ENCODE results near the gene IL18R1. TPM values are rescaled to one million over a fixed set of nuclear protein-coding genes. Genes with fewer than 3 reads are reported as not detected.

IL18R1 gene
- total and polyA plus RNA-seq, 9 of the 15 experiments (the other 6 are each of a cell fraction or from before 2014, with no cell fraction given): 0.55 to 10.0 (median 2.5) TPM

- TF ChIP-seq, protein P1, sequence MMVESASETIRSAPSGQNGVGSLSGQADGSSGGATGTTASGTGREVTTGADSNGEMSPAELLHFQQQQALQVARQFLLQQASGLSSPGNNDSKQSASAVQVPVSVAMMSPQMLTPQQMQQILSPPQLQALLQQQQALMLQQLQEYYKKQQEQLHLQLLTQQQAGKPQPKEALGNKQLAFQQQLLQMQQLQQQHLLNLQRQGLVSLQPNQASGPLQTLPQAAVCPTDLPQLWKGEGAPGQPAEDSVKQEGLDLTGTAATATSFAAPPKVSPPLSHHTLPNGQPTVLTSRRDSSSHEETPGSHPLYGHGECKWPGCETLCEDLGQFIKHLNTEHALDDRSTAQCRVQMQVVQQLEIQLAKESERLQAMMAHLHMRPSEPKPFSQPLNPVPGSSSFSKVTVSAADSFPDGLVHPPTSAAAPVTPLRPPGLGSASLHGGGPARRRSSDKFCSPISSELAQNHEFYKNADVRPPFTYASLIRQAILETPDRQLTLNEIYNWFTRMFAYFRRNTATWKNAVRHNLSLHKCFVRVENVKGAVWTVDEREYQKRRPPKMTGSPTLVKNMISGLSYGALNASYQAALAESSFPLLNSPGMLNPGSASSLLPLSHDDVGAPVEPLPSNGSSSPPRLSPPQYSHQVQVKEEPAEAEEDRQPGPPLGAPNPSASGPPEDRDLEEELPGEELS (CRISPR knock-in tag; IDR thresholded peaks at IDR 0.05; ENCODE audit: borderline replicate concordance): no peak
These were observed 21.1 kb upstream of the IL18R1 start (continued) for GRCh38 chr2:102334486-102334885.

GRCh38 chr2:102335871-102336366 lies 19.7 kb upstream of the IL18R1 start:
- ATAC-seq (peak; percentile 99), FAIRE-seq (peak; percentile 99), DNase-seq (ENCODE audit: extremely low read depth in 1 of 4, low spot score in 3 of 4) (peak; percentile 42 to 95 (median 68))
- no peaks in the 10 kb centered on the region for H3K36me3 ChIP-seq (ENCODE audit: control insufficient read depth, insufficient read depth, low read length)
- no peak overlapping the region; the same call in 2 of the 3 replicates for H3K27ac ChIP-seq (ENCODE audit: extremely low read depth, low read depth, low read length)
- peak overlapping the region; percentile 45; the same call in 1 of the 2 replicates for H3K4me2 ChIP-seq (ENCODE audit: insufficient read depth, low read length)
- ChIA-PET CTCF (ENCODE audit: low intra/inter-chr PET ratio) (no interaction called here), POLR2A (interaction anchor here (0.8 to 1.9 kb wide), 2 partner anchors 24 to 1854 kb away, joined by 3 to 4 read pairs; no protein-coding TSS in a partner anchor)
- intact Hi-C loops (cut with micrococcal nuclease) (loop anchor here (5.0 kb wide), 1 partner anchor 79 kb away; no protein-coding TSS in a partner anchor), in situ Hi-C loops (cut with MboI) (no loop called here)
- H2AFZ ChIP-seq (ENCODE audit: low read depth, low read length): no peak overlapping the region
- peaks cover 0 to 43% of the 10 kb centered on the region in 2 experiments; a peak in 4 of 5 replicates for H3K4me1 ChIP-seq (replicated peaks in 1 of 2; ENCODE audit: control insufficient read depth in 2 of 2, insufficient read depth in 2 of 2, low read length in 2 of 2)
- no peaks in the 10 kb centered on the region for H3K9me1 ChIP-seq (ENCODE audit: control insufficient read depth, insufficient read depth, low read length)
- WGBS (ENCODE audit: insufficient coverage, low coverage, missing lambda C conversion rate): 0% methylated on average over 8 of the region's 8 CpGs
- H3K9ac ChIP-seq (ENCODE audit: insufficient read depth in 1 of 2, low read depth in 2 of 2, low read length in 2 of 2): no peak overlapping the region
- H4K20me1 ChIP-seq (replicated peaks; ENCODE audit: control insufficient read depth, insufficient read depth, low read length): no peaks in the 10 kb centered on the region
- H3K9me3 ChIP-seq (replicated peaks; ENCODE audit: control insufficient read depth, insufficient read depth, low read depth, low read length): no peaks in the 10 kb centered on the region
- no peaks in the 10 kb centered on the region for H3K79me2 ChIP-seq (ENCODE audit: control insufficient read depth, insufficient read depth, low read length)
- H3K4me3 ChIP-seq: no peak overlapping the region
- no TSS peak for BruUV-seq (replicated peaks)
- H3K27me3 ChIP-seq (ENCODE audit: control insufficient read depth in 2 of 2, insufficient read depth in 2 of 2, low read length in 2 of 2): no peaks in the 10 kb centered on the region
- no peak for TF ChIP-seq MCM2 (IDR thresholded peaks at IDR 0.05; ENCODE audit: low read depth)
- 0 out of 2 replicates have a peak, but pooled peaks have one; percentile 50 for TF ChIP-seq ZNF197 (CRISPR knock-in tag; IDR thresholded peaks at IDR 0.05; ENCODE audit: low read depth)
- TF ChIP-seq, protein P2, sequence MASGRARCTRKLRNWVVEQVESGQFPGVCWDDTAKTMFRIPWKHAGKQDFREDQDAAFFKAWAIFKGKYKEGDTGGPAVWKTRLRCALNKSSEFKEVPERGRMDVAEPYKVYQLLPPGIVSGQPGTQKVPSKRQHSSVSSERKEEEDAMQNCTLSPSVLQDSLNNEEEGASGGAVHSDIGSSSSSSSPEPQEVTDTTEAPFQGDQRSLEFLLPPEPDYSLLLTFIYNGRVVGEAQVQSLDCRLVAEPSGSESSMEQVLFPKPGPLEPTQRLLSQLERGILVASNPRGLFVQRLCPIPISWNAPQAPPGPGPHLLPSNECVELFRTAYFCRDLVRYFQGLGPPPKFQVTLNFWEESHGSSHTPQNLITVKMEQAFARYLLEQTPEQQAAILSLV (tag; IDR thresholded peaks at IDR 0.05): no peak
- TF ChIP-seq, protein P3, sequence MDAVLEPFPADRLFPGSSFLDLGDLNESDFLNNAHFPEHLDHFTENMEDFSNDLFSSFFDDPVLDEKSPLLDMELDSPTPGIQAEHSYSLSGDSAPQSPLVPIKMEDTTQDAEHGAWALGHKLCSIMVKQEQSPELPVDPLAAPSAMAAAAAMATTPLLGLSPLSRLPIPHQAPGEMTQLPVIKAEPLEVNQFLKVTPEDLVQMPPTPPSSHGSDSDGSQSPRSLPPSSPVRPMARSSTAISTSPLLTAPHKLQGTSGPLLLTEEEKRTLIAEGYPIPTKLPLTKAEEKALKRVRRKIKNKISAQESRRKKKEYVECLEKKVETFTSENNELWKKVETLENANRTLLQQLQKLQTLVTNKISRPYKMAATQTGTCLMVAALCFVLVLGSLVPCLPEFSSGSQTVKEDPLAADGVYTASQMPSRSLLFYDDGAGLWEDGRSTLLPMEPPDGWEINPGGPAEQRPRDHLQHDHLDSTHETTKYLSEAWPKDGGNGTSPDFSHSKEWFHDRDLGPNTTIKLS (IDR thresholded peaks at IDR 0.05; ENCODE audit: borderline replicate concordance, low read depth): peak; percentile 46; the same call in 1 of the 2 replicates
- TF ChIP-seq, protein P4, sequence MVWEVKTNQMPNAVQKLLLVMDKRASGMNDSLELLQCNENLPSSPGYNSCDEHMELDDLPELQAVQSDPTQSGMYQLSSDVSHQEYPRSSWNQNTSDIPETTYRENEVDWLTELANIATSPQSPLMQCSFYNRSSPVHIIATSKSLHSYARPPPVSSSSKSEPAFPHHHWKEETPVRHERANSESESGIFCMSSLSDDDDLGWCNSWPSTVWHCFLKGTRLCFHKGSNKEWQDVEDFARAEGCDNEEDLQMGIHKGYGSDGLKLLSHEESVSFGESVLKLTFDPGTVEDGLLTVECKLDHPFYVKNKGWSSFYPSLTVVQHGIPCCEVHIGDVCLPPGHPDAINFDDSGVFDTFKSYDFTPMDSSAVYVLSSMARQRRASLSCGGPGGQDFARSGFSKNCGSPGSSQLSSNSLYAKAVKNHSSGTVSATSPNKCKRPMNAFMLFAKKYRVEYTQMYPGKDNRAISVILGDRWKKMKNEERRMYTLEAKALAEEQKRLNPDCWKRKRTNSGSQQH (CRISPR knock-in tag; IDR thresholded peaks at IDR 0.05): peak; percentile 62; the same call in 1 of the 2 replicates
- no peak for TF ChIP-seq STAT5B (CRISPR knock-in tag; IDR thresholded peaks at IDR 0.05)
- TF ChIP-seq ZNF274 (IDR thresholded peaks at IDR 0.05; ENCODE audit: borderline replicate concordance, low read depth, low read length): 0 out of 2 replicates have a peak, but pooled peaks have one; percentile 60
- no peak for TF ChIP-seq ZNF830 (CRISPR knock-in tag; IDR thresholded peaks at IDR 0.05)
- TF ChIP-seq TRIM28 (IDR thresholded peaks at IDR 0.05): peak; percentile 71
- peak; percentile 36 for TF ChIP-seq ZBTB8A (IDR thresholded peaks at IDR 0.05; ENCODE audit: partially characterized antibody)
- no peak for TF ChIP-seq RFX1 (IDR thresholded peaks at IDR 0.05)
- TF ChIP-seq ZNF583 (CRISPR knock-in tag; IDR thresholded peaks at IDR 0.05): no peak
- TF ChIP-seq MAFF (IDR thresholded peaks at IDR 0.05; ENCODE audit: low read length): no peak
- no peak for TF ChIP-seq ESRRB (CRISPR knock-in tag; IDR thresholded peaks at IDR 0.05; ENCODE audit: borderline replicate concordance)
- TF ChIP-seq ZNF780A (CRISPR knock-in tag; IDR thresholded peaks at IDR 0.05): no peak

Data from K562 (cell line).